ENCODE measurements around the gene PSRC1.
A peak's percentile ranks its signal among the peaks of the same experiment; 100 is the strongest.

DNA sequence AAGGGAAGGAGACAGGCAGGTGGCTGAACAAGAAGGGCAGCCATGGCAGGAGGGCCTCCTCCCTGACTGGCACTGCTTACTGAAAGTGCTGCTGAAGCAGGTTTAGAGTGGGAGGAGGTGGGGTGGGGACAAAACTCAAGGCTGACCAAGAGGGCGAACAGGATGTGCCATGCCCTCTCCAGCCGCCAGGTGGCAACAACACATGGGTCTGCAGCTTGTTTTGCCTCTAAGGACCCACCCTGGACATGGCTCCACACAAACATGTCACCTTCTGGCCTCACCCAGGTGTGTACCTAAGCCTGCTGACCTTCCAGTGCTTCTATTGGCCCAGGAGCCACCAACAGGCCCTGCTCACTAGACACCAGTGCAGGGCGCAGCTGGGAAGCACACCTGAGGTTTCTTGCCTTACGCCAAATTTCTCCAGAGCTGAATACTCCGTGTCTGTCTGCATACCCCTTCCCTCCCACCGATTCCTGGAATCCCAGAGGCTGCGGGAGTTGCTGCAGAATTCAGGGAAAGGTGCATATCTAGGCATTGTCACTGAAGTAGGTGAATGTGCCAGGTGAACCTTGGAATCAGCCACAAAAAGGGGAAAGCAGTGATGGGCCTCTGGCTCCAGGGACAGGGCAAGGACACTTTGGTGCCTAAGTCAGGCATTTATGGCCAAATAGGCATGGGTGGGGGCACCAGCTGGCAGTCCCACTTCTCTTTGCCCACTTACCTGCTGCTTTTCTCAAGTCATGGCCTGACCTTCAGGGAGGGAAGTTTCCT lies 5.3 kb downstream of the PSRC1 start:
- TF ChIP-seq CTCF (IDR thresholded peaks at IDR 0.05) (peak; percentile 74 to 95 (median 88)), POLR2A (IDR thresholded peaks at IDR 0.05) (peak; percentile 17)

Data from right lobe of liver (tissue), 4 donors.